Umbilical cord (tissue), 2 donors: ENCODE data around the gene CIPC. TPM values are rescaled to one million over a fixed set of nuclear protein-coding genes. Genes with fewer than 3 reads are reported as not detected.

Source experiments
- DNase-seq: peaks from one replicate; pipeline ENCODE4 v3.0.0-alpha.2; 2015; ENCODE audit warnings: low spot score
- total RNA-seq: library from RNA; depleted of rRNA; stranded (reverse); fragments of >200 nt; gene quantifications from one replicate; pipeline ENCODE4 v1.2.3, GENCODE V29; 2014; ENCODE audit warnings: low replicate concordance; ENCODE audit not compliant: insufficient read depth

Gene CIPC
- total RNA-seq = 17.6 TPM

- DNase-seq = peak; percentile 100
These were observed at the start of gene CIPC for GRCh38 chr14:77097700-77098528. TSS of gene CIPC (plus strand) at chr14:77098258. CDS start at chr14:77105709, 7,451 bp downstream.

GRCh38 chr14:77051116-77051515, 46.9 kb upstream of the CIPC start:
- peak; percentile 62 for DNase-seq

GRCh38 chr14:77052281-77053044, 45.6 kb upstream of the CIPC start:
- no peak for DNase-seq

GRCh38 chr14:77053046-77053841, 44.8 kb upstream of the CIPC start:
- DNase-seq = peak; percentile 88

- no peak for DNase-seq
These were observed 42.8 kb upstream of the CIPC start for GRCh38 chr14:77055306-77055705.

- DNase-seq = no peak
These were observed 42.1 kb upstream of the CIPC start for GRCh38 chr14:77055981-77056380.

GRCh38 chr14:77058117-77058516, 39.9 kb upstream of the CIPC start:
- no peak for DNase-seq

GRCh38 chr14:77058785-77059184, 39.3 kb upstream of the CIPC start:
- no peak for DNase-seq

GRCh38 chr14:77059276-77059915, 38.7 kb upstream of the CIPC start:
- DNase-seq = no peak

GRCh38 chr14:77061630-77062257, 36.3 kb upstream of the CIPC start:
- DNase-seq = no peak

GRCh38 chr14:77062261-77062660, 35.8 kb upstream of the CIPC start:
- DNase-seq = no peak

- peak; percentile 42 for DNase-seq
These were observed 34.4 kb upstream of the CIPC start for GRCh38 chr14:77063571-77064171.

GRCh38 chr14:77064521-77065178, 33.4 kb upstream of the CIPC start:
- no peak for DNase-seq

- DNase-seq = no peak
These were observed 32.0 kb upstream of the CIPC start for GRCh38 chr14:77065851-77066577.

GRCh38 chr14:77066578-77067172, 31.4 kb upstream of the CIPC start:
- DNase-seq = peak; percentile 66

GRCh38 chr14:77067632-77068516, 30.2 kb upstream of the CIPC start:
- DNase-seq = peak; percentile 71

GRCh38 chr14:77068517-77069200, 29.4 kb upstream of the CIPC start:
- no peak for DNase-seq
